Measurements from ENCODE around the gene CDC123.
"Not testable (repeated sequence)": the region's sequence is repeated elsewhere in the genome, so short reads cannot be mapped to it uniquely, and the experiment has no call there.

CDC123 gene

GRCh38 chr10:12235796-12236195 is 39.8 kb downstream of the CDC123 start:
- DNase-seq (ENCODE audit: low read depth) = no peak

GRCh38 chr10:12237265-12238220 is 41.6 kb downstream of the CDC123 start:
- no peak for DNase-seq (ENCODE audit: low read depth)

- no peak for DNase-seq (ENCODE audit: low read depth)
Measured at GRCh38 chr10:12238821-12239220, 42.8 kb downstream of the CDC123 start.

GRCh38 chr10:12241810-12242529 is 46.0 kb downstream of the CDC123 start:
- peak; percentile 33 for DNase-seq (ENCODE audit: low read depth)

- DNase-seq (ENCODE audit: low read depth) = no peak
Measured at GRCh38 chr10:12243864-12244620, 48.1 kb downstream of the CDC123 start.

GRCh38 chr10:12250181-12250580 is 54.2 kb downstream of the CDC123 start:
- no peak for DNase-seq (ENCODE audit: low read depth)

- not testable (repeated sequence) for DNase-seq (ENCODE audit: low read depth)
Measured at GRCh38 chr10:12250702-12251101, 54.7 kb downstream of the CDC123 start.

GRCh38 chr10:12251581-12251980 is 55.6 kb downstream of the CDC123 start:
- no peak for DNase-seq (ENCODE audit: low read depth)

GRCh38 chr10:12252882-12253546 is 57.0 kb downstream of the CDC123 start:
- DNase-seq (ENCODE audit: low read depth) = no peak

- DNase-seq (ENCODE audit: low read depth) = no peak
Measured at GRCh38 chr10:12255048-12255447, 59.1 kb downstream of the CDC123 start.

GRCh38 chr10:12259988-12260387 is 64.0 kb downstream of the CDC123 start:
- no peak for DNase-seq (ENCODE audit: low read depth)

- DNase-seq (ENCODE audit: low read depth) = no peak
Measured at GRCh38 chr10:12262278-12262981, 66.4 kb downstream of the CDC123 start.

GRCh38 chr10:12264204-12264940 is 68.4 kb downstream of the CDC123 start:
- DNase-seq (ENCODE audit: low read depth) = peak; percentile 57

- DNase-seq (ENCODE audit: low read depth) = no peak
Measured at GRCh38 chr10:12269056-12269455, 73.1 kb downstream of the CDC123 start.

- no peak for DNase-seq (ENCODE audit: low read depth)
Measured at GRCh38 chr10:12271210-12271540, 75.2 kb downstream of the CDC123 start.

GRCh38 chr10:12277862-12278261 is 81.9 kb downstream of the CDC123 start:
- DNase-seq (ENCODE audit: low read depth) = not testable (repeated sequence)

- no peak for DNase-seq (ENCODE audit: low read depth)
Measured at GRCh38 chr10:12279281-12279680, 83.3 kb downstream of the CDC123 start.

GRCh38 chr10:12287772-12288171 is 91.8 kb downstream of the CDC123 start:
- DNase-seq (ENCODE audit: low read depth) = no peak

- DNase-seq (ENCODE audit: low read depth) = not testable (repeated sequence)
Measured at GRCh38 chr10:12297784-12298183, 101.8 kb downstream of the CDC123 start.

GRCh38 chr10:12299222-12299965 is 103.4 kb downstream of the CDC123 start:
- DNase-seq (ENCODE audit: low read depth) = no peak
